ENCODE data around the gene LTBP1.
A peak's percentile ranks its signal among the peaks of the same experiment; 100 is the strongest.

The LTBP1 gene

DNA sequence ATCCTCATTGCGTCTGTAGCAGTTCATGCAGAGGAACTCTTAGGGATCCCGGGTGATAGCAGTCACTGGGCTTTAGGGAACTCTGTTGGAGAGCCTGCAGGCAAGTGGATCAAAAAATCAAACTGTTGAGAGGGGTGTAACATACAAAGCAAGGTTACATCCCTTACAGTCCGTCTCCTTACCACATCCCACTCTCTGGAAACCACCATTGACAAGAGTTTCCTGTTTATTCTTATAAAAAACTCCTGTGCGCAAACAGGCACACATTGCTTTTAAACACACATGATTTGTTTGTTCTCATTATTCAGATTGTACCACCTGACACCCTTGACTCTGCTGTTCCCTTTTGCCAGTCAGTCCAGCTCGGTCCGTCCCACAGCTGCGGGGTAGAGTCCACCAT, 137.7 kb downstream of the LTBP1 start:
- DNase-seq: no peak

DNA sequence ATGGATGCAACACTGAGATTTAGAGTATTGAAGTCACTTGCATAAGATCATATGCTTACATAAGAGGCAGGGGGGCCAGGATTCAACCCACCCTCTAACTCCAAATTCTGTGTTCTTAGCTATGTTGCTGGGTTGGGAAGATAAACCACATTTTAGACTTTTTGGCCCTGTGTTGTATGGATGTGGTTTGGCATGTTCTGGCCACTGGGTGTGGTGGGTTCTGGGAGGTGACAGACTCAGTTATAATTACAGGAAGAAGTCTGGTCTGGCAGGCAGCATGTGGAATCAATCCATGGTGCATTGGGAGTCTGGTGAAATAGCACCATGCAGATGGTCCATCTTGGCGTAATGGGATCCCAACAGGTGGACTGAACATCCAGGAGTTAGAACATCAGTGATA, 138.9 kb downstream of the LTBP1 start:
- DNase-seq: no peak

DNA sequence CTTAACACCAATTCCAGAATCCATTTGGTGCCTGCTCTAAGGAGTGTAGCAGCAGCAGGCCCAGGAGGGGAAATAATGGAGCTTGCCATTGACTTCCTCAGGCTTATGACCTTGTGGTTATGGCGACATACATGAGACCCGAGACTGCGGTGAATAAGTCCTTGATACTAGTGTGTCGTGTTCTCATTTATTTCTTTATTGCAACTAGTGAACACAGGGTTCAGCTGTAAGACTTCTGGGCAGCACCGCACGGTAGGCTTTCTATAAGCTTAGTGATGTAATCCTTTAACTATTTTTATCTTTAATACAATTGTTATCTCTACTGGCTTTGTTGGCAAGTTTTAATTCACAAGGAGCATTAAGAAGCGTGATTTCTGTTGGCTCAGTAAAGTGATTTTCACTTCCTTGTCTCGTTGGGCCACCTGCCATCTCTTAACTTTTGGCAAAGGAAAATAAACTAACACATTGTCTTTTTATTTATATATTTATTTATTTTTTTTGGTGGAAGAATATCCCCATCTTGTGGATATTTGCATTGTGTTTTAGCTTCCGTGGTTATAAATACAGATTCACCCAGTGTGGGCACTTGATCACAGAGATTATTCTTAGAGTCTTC, 139.8 kb downstream of the LTBP1 start:
- DNase-seq: peak; percentile 8

DNA sequence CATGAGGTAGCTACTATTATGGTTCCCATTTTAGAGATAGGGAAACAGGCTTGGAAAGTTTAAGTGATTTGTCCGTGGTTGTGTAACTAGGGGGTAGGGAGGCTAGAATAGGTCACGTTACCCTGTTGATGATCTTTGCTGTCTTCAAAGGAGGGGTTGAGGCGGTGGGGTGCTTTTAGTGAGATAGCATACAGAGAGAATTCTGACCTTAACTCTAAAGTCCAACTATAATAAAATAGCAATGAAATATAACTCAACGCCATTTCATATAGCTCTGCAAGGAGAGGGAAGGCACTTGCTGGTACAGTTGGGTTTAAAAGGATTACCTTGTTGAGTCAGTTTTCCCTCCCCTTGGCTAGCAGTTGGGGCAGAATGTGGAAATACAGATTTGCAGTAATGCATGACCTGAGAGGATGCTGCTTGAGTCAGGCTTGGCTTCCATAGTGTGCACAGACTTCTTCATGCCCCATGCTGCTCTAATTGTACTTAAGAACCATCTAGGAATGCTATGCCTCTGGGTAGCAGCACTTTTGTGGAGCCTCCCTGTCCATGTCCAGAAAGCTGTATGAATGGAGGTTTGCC, 143.9 kb downstream of the LTBP1 start:
- no peak for DNase-seq

DNA sequence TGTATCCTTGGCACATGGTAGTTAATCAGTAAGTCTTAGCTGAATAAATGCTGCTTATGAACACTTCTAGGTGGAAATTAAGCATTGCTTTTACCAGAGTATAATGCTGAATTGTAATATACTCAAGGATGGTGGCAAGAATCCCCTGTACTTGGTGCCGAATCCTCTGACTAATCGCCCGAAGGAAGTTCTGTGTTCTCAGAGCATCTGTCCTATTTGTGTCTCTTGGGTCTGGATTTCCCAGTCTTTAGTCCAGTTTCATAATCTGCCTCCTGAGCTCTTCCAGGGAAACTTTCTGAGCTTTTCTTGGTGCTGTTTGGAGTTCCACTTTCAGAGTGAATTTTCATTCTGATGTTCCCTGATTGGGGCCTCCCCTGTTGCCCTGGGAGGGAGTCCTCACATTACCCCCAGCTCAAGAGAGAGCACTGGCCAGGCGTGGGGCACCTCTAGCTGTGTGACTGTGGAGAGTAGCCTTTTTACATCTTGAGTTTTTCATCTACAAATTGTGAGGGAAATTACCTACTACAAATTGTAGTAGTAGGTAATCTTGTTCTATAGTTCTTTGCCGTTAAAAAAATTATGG, 144.9 kb downstream of the LTBP1 start:
- DNase-seq: no peak

DNA sequence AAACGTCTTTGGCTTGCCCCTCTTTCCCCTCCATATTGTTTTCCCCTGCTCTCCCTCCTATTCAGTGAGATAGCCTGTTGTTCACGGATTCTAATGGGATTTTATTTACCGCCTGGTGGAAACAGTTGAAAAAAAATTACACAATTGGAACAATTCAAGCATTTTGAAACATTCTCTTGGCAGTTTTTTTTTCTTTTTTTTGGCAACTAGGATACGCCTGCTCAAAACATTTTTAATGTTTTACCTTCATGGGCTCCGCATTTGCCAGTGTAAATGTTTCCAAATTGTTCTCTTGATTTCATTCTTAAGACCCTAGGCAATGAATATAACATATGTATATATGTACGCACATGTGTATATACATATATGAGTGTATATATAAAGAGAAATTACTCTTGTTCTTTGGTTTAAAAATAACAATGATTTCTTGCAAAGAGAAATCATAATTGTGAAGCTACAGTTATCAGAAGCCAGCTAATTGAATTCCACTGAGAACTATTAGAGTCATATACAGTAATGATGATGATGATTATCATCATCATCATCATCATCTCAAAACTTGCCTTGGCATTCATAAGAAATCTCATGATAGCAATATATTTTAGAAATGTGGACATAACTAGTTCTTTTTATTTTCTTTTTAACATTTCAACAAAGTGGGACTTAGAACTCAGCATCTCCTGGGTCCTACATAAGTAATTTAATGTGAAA, 146.7 kb downstream of the LTBP1 start:
- no peak for DNase-seq

DNA sequence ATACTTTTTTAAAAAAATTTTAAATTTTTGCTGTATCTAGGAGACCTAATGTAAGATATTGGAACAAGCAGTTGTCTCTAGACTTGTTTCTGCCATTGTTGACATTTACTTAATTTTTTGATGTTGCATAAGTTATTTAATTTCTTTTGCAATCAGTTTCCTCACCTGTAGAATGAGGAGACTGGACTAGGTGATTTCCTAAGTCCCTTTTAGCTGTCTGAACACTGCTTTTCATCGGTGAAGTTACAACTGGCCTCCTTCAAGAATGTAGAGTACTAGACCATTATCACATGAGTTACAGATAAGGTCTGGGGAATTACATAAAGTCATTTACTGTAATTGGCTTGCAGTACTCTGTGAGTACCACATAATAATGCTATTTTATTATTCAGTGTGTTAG, 147.6 kb downstream of the LTBP1 start:
- no peak for DNase-seq

DNA sequence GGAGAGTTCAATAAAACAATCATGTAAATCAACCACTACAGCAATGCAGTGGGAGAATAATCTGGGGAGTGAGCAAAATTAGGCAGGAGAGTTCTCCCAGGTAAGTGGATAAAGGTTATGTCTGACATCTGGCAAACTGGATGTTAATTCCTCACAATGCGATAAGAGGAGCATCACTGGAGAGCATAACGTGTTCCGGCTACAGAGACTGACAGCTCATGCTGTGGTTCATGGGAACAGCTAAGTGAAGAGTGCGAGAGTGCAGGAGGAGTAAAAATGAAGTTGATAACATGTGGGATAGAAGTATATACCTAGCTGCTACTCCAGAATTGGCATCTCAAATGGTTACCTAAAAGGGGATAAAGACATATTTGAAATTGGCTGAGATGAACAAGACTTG, 153.2 kb downstream of the LTBP1 start:
- no peak for DNase-seq

DNA sequence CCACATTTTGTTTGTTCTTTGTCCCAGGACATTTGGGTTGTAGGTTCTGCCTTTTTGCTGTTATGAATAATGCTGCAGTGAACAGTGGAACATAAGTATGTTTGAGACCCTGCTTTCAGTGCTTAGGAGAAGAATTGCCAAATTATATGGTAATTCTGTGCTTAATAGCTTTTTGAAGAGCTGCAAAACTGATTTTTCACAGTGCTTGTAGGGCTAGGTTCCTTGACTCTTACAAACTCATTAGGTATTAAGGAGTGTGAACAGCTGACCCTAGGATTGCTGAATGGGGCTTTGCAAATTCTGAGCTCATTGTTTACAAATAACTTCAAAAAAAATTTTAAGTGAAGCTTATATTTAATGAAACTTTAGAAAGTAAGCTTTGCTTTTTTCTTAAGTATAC, 154.2 kb downstream of the LTBP1 start:
- DNase-seq: no peak

DNA sequence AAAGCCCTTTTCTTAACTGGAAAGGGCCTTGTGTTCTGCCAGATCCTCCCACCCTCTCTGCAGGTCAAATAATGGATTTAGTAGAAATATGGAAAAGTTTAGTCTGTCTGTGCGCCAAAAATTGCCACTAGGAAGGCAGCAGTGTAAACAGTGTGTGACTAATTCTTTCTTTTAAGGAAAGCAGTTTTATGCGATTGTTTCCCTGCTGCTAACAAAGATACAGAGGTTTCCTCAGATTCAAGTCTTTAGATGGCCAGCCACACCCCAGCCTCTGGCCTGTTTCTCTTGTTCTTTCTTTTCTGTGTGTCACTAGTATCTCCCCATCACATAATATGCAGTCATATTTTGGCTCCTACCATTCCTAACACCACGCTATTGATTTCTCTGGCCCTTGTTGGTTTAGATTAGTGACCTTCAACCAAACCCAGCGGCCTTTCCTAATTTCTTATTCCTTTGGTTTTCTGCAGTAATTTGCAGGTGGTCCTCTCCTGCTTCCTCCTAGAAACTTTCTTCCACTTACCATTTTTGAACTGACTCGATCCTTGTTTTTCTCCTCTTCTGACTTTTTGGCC, 157.4 kb downstream of the LTBP1 start:
- no peak for DNase-seq

DNA sequence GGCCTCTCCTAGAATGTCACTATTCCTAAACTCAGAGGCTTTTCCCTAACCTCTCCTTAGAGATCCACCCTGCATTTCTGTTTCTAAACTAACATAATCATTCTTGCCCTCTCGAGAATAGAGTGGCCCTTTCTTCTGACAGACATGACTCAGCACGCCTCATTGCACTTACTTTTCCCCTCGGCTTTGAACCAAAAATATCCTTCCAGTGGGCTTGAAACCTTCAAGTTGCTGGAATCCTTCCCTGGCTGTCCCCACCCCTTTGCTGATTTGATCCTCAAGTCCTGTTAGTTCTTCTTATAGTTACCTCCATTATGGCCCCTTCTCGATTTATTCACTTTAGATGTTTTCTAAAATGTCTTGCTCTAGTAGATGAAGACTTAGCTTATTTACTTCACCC, 158.0 kb downstream of the LTBP1 start:
- DNase-seq: no peak

DNA sequence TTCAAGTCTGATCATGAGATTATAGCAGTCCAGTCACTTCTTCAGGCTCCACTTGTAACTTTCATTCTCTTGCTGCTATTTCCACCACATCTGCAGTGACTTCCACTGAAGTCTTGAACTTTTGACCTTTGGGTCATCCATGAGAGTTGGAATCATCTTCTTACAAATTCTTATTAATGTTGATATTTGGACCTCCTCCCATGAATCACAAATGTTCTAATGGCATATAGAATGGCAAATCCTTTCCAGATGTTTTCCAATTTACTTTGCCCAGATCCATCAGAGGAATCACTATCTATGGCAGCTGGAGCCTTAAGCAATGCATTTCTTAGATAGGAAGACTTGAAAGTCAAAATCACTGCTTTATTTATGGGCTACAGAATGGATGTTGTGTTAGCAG, 159.4 kb downstream of the LTBP1 start:
- DNase-seq: no peak

DNA sequence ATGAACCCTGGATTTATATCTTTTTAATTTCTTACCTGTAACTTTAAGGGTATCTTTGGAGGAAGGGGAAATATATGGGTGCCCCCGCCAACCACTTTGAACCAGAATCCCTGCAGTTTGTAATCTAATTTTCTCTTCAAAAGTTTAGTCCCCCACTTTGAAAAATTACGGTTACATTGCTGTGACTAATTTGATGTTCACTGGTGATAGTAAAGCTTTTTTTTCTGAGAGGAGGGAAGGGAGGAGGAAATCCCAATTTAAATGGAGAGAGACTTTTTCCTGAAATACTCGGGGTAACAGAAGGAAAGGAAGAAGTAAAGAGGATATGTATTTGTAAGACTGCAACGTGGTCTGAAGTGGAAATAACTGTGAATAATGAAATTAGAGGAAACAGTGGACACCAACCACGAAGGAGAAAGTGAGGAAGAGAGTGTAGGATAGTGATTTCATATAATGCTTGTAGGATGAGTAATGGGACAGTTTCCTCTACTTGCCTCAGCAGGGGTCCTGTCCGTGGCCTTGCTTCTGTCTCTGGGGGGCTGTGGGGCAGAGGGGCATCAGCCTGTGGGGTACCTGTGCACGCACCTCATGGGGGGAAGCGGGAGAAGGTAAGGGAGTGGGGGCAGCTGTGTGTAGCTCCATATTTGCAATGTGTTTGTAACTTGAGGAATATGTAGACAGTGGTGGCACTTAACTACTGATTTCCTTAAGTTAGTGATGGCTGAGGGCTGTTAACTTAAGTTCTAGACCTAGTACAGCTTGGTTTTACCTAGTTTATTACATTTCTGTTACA, 161.1 kb downstream of the LTBP1 start:
- no peak for DNase-seq

DNA sequence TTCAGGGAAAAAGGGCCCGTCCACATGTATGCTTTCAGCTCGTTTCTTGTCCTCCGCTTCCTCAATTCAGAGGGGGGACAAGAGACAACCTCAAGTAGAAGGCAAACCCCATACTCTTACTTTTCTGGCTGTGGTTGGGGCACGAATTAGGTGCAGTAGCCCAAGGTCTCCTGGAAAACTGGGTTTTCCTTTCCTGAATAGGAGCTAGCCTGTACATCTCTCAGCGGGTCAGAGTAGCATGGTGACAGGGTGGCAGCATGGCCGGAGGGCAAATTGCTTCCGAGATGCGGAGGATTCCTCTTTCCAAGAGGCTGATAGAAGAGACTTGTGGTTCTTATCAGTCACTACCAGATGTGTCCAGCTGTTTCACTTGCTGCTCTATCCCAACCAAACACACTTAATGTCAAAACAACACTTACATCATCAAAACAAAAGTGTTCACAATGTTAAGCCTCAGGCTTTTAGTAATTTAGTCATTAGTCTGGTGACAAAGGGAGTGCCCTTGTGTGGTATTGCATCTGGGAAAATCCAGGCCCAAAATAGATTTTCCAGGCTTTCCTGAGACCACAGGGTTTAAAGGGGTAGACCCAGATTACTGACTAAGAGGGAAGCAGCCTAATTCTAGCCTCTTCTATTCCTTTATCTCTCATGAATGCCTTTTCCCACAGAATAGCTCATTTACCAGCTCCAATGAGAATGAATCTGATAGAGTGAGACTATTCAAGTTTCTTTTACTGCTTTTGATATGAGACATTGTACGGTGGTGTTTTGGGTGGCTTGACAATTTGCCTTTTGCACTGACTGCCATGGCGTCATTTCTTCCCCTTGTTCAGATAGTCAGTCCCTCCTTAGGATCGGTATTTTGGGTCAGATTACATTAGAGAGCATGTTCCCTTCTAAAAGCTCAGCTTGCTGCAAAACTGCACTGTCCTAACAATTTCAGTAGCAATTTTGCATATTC, 162.0 kb downstream of the LTBP1 start:
- peak; percentile 15 for DNase-seq

DNA sequence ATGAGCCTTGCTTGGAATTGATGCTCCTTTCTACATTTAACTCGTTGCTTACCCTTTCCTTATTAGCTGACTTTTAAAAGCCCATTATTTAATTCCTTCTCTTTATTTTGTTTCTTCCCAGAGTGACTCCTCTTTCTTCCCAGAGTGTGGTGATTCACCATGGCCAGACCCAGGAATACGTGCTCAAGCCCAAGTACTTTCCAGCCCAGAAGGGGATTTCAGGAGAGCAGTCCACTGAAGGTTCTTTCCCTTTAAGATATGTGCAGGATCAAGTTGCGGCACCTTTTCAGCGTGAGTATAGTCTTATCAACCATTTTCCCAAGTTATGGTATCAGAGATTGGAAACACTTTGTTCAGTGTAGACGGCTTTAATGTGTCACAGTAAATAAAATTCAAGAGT, 163.7 kb downstream of the LTBP1 start:
- no peak for DNase-seq

DNA sequence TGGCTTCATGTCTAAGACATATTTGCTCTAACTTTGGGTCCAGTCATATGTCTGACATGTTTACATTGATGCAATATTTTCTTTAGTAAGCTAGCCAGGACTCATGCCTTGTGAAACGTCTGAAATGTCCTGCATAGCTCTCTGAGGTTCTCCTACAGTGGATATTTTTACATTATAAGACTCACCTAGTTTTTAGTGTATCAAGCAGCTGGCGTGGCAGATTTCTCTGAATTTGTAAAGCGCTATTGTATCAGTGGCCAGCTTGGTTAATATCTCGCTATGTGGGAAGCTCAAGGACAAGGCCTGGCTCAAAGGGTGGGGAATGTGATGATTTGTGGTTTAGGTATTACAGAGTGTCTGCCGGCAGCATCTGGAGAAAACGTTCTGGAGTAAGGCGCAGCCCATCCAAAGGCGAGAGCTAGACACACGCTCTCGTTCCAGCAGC, 164.3 kb downstream of the LTBP1 start:
- DNase-seq: no peak

DNA sequence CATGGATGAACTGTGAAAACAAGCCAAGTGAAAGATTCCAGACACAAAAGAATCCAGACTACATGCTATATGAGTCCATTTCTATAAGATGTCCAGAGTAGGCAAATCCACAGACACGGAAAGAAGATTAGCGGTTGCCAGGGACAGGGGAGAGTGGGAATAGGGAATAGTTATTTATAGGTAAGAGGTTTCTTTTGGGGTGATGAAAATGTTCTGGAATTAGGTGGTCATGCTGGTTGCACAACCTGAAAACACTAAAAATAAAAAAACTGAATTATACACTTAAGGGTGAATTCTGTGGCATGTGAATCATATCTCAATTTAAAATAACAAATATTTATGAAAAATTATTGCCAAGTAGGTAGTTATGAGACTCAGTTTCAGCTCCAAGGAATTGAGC, 168.4 kb downstream of the LTBP1 start:
- no peak for DNase-seq

DNA sequence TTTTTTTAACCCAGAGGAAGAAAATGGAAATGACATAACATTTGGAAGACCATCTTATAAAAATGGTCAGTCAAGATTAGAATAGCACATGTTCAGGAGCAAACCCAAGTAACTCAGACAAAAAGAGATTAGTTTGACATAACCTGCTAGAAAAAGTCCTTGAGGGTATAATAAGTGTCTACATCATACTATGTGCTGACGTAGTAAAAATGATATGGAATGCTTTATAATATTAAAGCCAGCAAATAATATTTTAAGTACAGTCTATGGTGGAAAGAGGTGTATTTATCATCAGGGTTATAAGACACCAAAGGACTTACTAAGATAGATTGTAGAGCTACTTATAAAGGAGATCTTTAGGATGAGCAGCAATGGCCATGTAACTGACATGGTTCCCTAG, 169.0 kb downstream of the LTBP1 start:
- DNase-seq: no peak

DNA sequence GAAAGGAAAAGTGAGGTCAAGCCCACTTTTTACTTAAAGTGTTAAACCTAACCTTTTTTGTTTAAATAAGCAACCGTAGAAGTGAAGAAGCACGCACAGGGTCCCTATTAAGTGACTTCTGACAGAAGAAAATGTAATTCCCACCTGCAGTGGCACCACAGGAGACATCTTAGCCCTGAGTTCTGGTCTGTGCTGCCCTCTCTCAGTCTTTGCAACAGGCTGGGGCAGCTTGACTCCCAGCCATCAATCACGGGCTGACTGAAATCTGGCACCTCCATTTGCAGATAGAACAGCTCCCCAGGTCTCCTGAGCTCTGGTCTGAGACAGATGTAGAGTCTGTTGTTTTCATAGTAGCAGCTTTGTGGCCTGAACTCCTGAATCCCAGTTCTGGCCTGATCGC, 170.0 kb downstream of the LTBP1 start:
- DNase-seq: no peak

DNA sequence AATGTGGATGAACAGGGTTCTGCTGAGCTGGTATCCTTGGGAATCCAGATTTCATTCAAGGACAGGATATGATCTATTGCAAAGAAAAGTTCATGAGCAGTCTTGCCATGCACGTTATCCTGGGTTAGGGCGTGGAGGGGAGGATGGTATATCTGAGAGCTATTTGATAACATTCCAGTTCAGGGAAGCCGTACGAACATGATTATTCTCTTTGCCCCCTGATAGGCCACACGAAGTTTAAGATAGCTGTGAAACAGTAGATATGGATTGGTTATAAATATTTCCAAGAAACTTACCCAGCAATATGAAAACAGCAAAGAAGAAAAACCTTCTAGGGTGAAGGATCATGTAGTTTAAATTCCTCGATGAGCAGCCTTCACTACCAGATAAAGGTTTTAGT, 171.9 kb downstream of the LTBP1 start:
- DNase-seq: no peak

DNA sequence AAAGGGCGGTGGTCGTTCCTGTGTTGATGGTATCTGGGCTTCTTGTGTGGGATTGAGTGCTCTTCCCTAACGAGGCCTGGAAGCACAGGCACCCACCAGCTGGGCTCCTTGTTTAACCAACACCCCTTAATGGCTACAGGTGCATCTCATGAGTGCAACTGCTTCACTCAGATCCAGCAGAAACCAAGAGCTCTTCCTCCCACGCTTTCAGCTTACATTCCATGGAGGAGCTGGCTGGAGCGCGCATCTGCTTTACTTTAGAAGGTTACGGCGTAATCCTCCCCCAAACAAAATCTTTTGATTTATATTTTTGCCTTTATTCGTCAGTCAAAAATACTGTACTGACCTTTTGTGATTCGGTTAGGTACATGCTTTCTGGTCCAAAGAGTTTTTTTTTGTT, 174.7 kb downstream of the LTBP1 start:
- no peak for DNase-seq

DNA sequence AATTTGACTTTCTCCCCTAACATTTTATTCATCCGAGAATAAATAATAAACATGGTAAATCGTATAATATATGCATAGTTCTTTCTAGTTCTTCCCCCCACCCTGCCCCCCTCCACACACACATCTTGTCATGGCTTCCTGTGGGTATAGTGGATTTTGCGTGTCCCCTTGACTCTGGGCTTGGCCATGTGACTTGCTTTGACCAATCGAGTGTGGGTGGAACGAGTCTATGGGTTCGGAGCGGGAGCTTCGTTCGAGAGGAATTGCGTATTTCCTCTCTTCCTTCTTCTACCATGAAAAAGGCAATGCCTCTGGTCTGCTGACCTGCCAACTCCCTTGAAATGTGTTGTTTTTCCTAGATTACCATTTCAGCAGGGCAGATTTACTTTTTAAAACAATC, 175.2 kb downstream of the LTBP1 start:
- DNase-seq: no peak
